Measurements from ENCODE around the gene GRIN3B.

The GRIN3B gene

GRCh38 chr19:986083-986482, 14.1 kb upstream of the GRIN3B start:
- DNase-seq (ENCODE audit: low read depth): no peak
- no peak overlapping the region for H3K4me3 ChIP-seq (ENCODE audit: low read length)
- no peak for TF ChIP-seq CTCF (IDR thresholded peaks at IDR 0.05; ENCODE audit: insufficient read depth, low read depth, low read length, missing control alignments)

- DNase-seq (ENCODE audit: low read depth): no peak
- no peak for TF ChIP-seq CTCF (IDR thresholded peaks at IDR 0.05; ENCODE audit: insufficient read depth, low read depth, low read length, missing control alignments)
- H3K4me3 ChIP-seq (ENCODE audit: low read length): no peak overlapping the region
Observed at GRCh38 chr19:988081-988480, 12.1 kb upstream of the GRIN3B start.

- no peak for TF ChIP-seq CTCF (IDR thresholded peaks at IDR 0.05; ENCODE audit: insufficient read depth, low read depth, low read length, missing control alignments)
- no peak for DNase-seq (ENCODE audit: low read depth)
- no peak overlapping the region for H3K4me3 ChIP-seq (ENCODE audit: low read length)
Observed at GRCh38 chr19:988510-988909, 11.7 kb upstream of the GRIN3B start.

- TF ChIP-seq CTCF (IDR thresholded peaks at IDR 0.05; ENCODE audit: insufficient read depth, low read depth, low read length, missing control alignments): no peak
- H3K4me3 ChIP-seq (ENCODE audit: low read length): no peak overlapping the region
Observed at GRCh38 chr19:989381-990081, 10.7 kb upstream of the GRIN3B start.

GRCh38 chr19:990119-990571, 10.1 kb upstream of the GRIN3B start:
- H3K4me3 ChIP-seq (ENCODE audit: low read length): no peak overlapping the region
- no peak for DNase-seq (ENCODE audit: low read depth)
- TF ChIP-seq CTCF (IDR thresholded peaks at IDR 0.05; ENCODE audit: insufficient read depth, low read depth, low read length, missing control alignments): no peak

More at GRCh38 chr19:989381-990081, 10.7 kb upstream of the GRIN3B start:
- DNase-seq (ENCODE audit: low read depth): no peak

- no peak for TF ChIP-seq CTCF (IDR thresholded peaks at IDR 0.05; ENCODE audit: insufficient read depth, low read depth, low read length, missing control alignments)
- H3K4me3 ChIP-seq (ENCODE audit: low read length): no peak overlapping the region
- DNase-seq (ENCODE audit: low read depth): no peak
Observed at GRCh38 chr19:990746-991145, 9.5 kb upstream of the GRIN3B start.
